Occipital lobe (tissue), 3 donors: ENCODE data around the gene EML5. TPM values are rescaled to one million over a fixed set of nuclear protein-coding genes. Genes with fewer than 3 reads are reported as not detected.

Experiments used
- DNase-seq: peaks from one replicate; lab custom pipeline; 2025; lab: John Stamatoyannopoulos, UW
- small RNA-seq: library from RNA; depleted of rRNA; stranded (forward); fragments of <200 nt; gene quantifications from one replicate; pipeline ENCODE3, GENCODE V24; 2014
- total RNA-seq: library from RNA; depleted of rRNA; stranded (reverse); fragments of >200 nt; gene quantifications from one replicate; pipeline ENCODE4 v1.2.3, GENCODE V29; 2014

Gene EML5
- total RNA-seq, 1 donor from 2014 or later, result 30.3 TPM

DNA sequence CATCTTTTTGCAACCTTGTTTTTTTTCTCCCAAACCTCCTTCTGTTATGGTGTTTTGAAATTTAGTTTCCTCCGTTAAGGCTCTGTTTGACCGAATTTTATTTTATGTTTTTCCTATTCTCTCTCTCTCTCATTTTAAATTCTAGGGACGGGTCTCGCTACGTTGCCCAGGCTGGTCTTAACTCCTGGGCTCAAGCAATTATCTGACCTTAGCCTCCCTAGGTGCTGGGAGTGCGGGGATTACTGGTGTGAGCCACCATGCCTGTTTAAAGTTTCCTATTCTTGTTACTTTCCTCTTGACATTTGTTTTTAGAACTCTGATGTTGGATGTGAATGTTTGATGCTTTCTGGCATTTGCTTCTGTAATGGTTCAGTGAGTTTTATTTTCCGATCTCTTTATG is 228.9 kb downstream of the EML5 start:
- DNase-seq, result no peak

DNA sequence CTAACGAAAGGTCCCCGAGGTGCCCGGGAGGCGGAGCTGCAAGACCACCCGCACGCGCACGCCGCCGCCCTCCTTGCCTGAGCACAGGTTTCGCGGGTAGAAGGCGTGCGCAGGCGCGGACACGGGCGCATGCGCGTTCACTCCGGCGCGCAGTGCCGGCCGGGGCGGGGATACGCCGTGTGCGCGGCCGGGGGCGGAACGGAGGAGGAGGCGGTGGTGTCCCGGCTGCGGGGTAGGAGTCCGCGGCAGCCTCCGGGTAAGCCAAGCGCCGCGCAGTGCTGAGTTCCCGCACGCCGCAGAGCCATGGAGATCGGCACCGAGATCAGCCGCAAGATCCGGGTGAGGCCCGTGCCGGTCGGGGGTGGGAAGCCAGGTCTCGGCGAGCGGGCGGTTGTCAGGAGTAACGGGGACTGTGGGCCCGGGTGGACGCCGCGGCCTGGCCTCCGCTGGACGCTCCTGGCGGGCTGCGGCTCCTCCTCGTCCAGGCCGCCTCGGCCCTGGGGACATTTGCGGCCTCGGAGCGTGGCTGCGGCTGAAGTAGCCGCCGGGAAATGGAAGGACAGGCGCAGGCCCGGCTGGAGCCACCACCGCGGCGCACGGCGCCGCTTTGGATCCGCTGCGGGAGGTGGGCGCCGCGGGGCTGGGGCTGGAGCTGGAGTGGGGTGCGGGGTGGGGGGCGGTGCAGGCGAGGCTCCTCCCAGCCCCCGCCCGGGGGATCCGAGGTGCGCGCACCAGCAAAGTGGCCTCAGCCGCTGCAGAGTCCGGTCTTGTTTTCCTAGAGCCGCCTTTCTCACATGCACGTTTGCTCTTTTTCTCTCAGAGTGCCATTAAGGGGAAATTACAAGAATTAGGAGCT is 229.7 kb downstream of the EML5 start, which contains the start of gene ZC3H14:
Gene ZC3H14 (plus strand): TSS at position 207 of the 856 bp plus-strand sequence. CDS start 97 bp downstream, at position 304.
- peak; percentile 79 for DNase-seq

DNA sequence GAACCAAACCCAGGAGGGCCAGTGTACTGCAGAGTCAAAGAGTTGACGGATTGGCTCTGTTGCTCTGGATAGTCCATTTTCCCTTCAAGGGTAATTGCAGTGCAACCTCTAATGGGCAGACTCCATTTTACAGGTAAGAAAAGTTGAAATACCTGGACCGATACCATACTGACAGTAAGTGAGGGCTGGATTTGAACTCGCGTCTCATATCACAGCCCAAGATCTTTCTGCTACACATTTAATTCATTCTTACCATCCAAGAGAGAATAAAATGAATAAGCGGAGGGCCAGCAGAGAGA is 230.3 kb downstream of the EML5 start:
- no peak for DNase-seq

Small RNA genes lying within 50 kb of the gene (small RNA-seq; reads per million reads assigned to genes)
- gene RF00019 (not detected), gene RNU4-92P (not detected)

Other genes with a start within 250 kb of the EML5 start
- gene PTPN21, start 237.9 kb downstream of the EML5 start, total RNA-seq, result 9.0 TPM
- 80.6 TPM for gene ZC3H14, start 229.9 kb downstream of the EML5 start, total RNA-seq
- 12.2 TPM for gene TTC8, start 31.7 kb upstream of the EML5 start, total RNA-seq